ENCODE results near the gene KCNK17. TPM values are rescaled to one million over a fixed set of nuclear protein-coding genes. Genes with fewer than 3 reads are reported as not detected.

KCNK17 gene
- total RNA-seq, 2 donors from 2014 or later = 0.51 to 0.64 TPM

GRCh38 chr6:39269961-39270360 lies 44.3 kb downstream of the KCNK17 start:
- Histone ChIP-seq H3K4me3 (no peak overlapping the region), H3K4me1 (replicated peaks) (peaks cover 7% of the 10 kb centered on the region), H3K27me3 (replicated peaks; ENCODE audit: insufficient read depth) (no peaks in the 10 kb centered on the region), H3K27ac (no peak overlapping the region), H3K9me3 (no peaks in the 10 kb centered on the region), H3K36me3 (no peaks in the 10 kb centered on the region)
- 48% methylated on average over 1 of the region's 1 CpG for WGBS
- intact Hi-C loops (cut with DNase I) = no loop called here
- no peak for DNase-seq (ENCODE audit: low spot score)
- no peak for TF ChIP-seq CTCF (IDR thresholded peaks at IDR 0.05)
- TF ChIP-seq POLR2A (IDR thresholded peaks at IDR 0.05) = no peak
- TF ChIP-seq POLR2AphosphoS5 (IDR thresholded peaks at IDR 0.05) = no peak

GRCh38 chr6:39268721-39269120 lies 45.5 kb downstream of the KCNK17 start:
- H3K27ac ChIP-seq = no peak overlapping the region
- H3K4me3 ChIP-seq = no peak overlapping the region
- no peak for TF ChIP-seq POLR2A (IDR thresholded peaks at IDR 0.05)
- no peak for TF ChIP-seq POLR2AphosphoS5 (IDR thresholded peaks at IDR 0.05)
- TF ChIP-seq CTCF (IDR thresholded peaks at IDR 0.05) = no peak
- no peaks in the 10 kb centered on the region for H3K27me3 ChIP-seq (replicated peaks; ENCODE audit: insufficient read depth)
- intact Hi-C loops (cut with DNase I) = no loop called here
- no peaks in the 10 kb centered on the region for H3K9me3 ChIP-seq
- no peaks in the 10 kb centered on the region for H3K36me3 ChIP-seq
- DNase-seq (ENCODE audit: low spot score) = no peak
- WGBS = 30% methylated on average over 3 of the region's 3 CpGs
- peaks cover 7% of the 10 kb centered on the region for H3K4me1 ChIP-seq (replicated peaks)

GRCh38 chr6:39268171-39268570 lies 46.0 kb downstream of the KCNK17 start:
- no peak overlapping the region for H3K4me3 ChIP-seq

GRCh38 chr6:39266782-39267355 lies 47.4 kb downstream of the KCNK17 start:
- Histone ChIP-seq H3K27me3 (replicated peaks; ENCODE audit: insufficient read depth) (no peaks in the 10 kb centered on the region), H3K4me3 (no peak overlapping the region), H3K27ac (no peak overlapping the region), H3K36me3 (no peaks in the 10 kb centered on the region), H3K4me1 (replicated peaks) (peaks cover 7% of the 10 kb centered on the region), H3K9me3 (no peaks in the 10 kb centered on the region)
- TF ChIP-seq POLR2A (IDR thresholded peaks at IDR 0.05) (no peak), POLR2AphosphoS5 (IDR thresholded peaks at IDR 0.05) (no peak), CTCF (IDR thresholded peaks at IDR 0.05) (no peak)
- whole genome bisulfite sequencing = 61% methylated on average over 5 of the region's 5 CpGs
- no peak for DNase-seq (ENCODE audit: low spot score)
- intact Hi-C loops (cut with DNase I) = no loop called here

More at GRCh38 chr6:39268171-39268570, 46.0 kb downstream of the KCNK17 start:
- peaks cover 7% of the 10 kb centered on the region for H3K4me1 ChIP-seq (replicated peaks)
- WGBS = 90% methylated on average over 7 of the region's 7 CpGs
- no peak for TF ChIP-seq CTCF (IDR thresholded peaks at IDR 0.05)
- TF ChIP-seq POLR2A (IDR thresholded peaks at IDR 0.05) = no peak
- TF ChIP-seq POLR2AphosphoS5 (IDR thresholded peaks at IDR 0.05) = no peak
- intact Hi-C loops (cut with DNase I) = no loop called here
- H3K9me3 ChIP-seq = no peaks in the 10 kb centered on the region
- no peak for DNase-seq (ENCODE audit: low spot score)
- no peak overlapping the region for H3K27ac ChIP-seq
- H3K36me3 ChIP-seq = no peaks in the 10 kb centered on the region
- H3K27me3 ChIP-seq (replicated peaks; ENCODE audit: insufficient read depth) = no peaks in the 10 kb centered on the region

GRCh38 chr6:39266375-39266774 lies 47.8 kb downstream of the KCNK17 start:
- no peak for DNase-seq (ENCODE audit: low spot score)
- Histone ChIP-seq H3K36me3 (no peaks in the 10 kb centered on the region), H3K4me3 (no peak overlapping the region), H3K27ac (no peak overlapping the region), H3K9me3 (no peaks in the 10 kb centered on the region), H3K4me1 (replicated peaks) (peaks cover 7% of the 10 kb centered on the region), H3K27me3 (replicated peaks; ENCODE audit: insufficient read depth) (no peaks in the 10 kb centered on the region)
- TF ChIP-seq CTCF (IDR thresholded peaks at IDR 0.05) (no peak), POLR2AphosphoS5 (IDR thresholded peaks at IDR 0.05) (no peak), POLR2A (IDR thresholded peaks at IDR 0.05) (no peak)
- 65% methylated on average over 2 of the region's 2 CpGs for WGBS
- intact Hi-C loops (cut with DNase I) = no loop called here
